HepG2 (cell line): Measurements from ENCODE around the gene OAT. TPM values are rescaled to one million over a fixed set of nuclear protein-coding genes. Genes with fewer than 3 reads are reported as not detected.

Source experiments
- ATAC-seq: fragments of 200-7000 bp; cut with Tn5 transposase; 3 replicates; pipeline ENCODE4 v1.9.1; 2020; ENCODE audit warnings: mild to moderate bottlenecking, moderate library complexity
- BruUV-seq: library from RNA; stranded (reverse); fragments of 400-500 nt; replicated peaks from 2 replicates; lab custom pipeline; 2021; lab: Mats Ljungman, UMichigan
- CTCF ChIA-PET: fragments of 300-600 bp; formaldehyde crosslinking; extraction: SDS; loops from one replicate; lab custom pipeline; 2021; ENCODE audit warnings: low total read pairs, inconsistent platforms, low intra/inter-chr PET ratio; lab: Yijun Ruan, JAX
- POLR2A ChIA-PET: fragments of 350-600 bp; sonication (Branson Sonifier 250); formaldehyde crosslinking; loops from one replicate; lab custom pipeline; 2020; ENCODE audit warnings: antibody characterized with exemption, inconsistent platforms; lab: Yijun Ruan, JAX
- DNase-seq: peaks from one replicate; pipeline ENCODE4 v3.0.0-alpha.2; 2015; ENCODE audit warnings: low spot score
- FAIRE-seq: peaks from 3 replicates; lab custom pipeline; 2011; peaks lifted over from hg19 to GRCh38; lab: Jason Lieb, UNC
- H2AFZ ChIP-seq: one replicate; pipeline ENCODE4 v1.6.1; 2011; ENCODE audit warnings: low read length, inconsistent platforms
- H3K27ac ChIP-seq: fragments of 300-600 bp; 3 replicates; pipeline ENCODE4 v1.8.0; 2011; ENCODE audit warnings: mixed run types, mild to moderate bottlenecking, mixed read lengths, low read length, inconsistent platforms; ENCODE audit not compliant: insufficient read depth; ENCODE audit errors: extremely low read length
- H3K27me3 ChIP-seq, 2 experiments: fragments of 200-600 bp in 1 of 2; 2 replicates in 1 of 2; 3 replicates in 1 of 2; pipeline versions ENCODE4 v1.6.0 to v1.8.0; 2011; ENCODE audit warnings: low read length in 2 of 2, mild to moderate bottlenecking in 2 of 2, moderate library complexity in 2 of 2, inconsistent platforms in 1 of 2; ENCODE audit not compliant: insufficient read depth in 2 of 2, control insufficient read depth in 1 of 2
- H3K36me3 ChIP-seq, 2 experiments: fragments of 200-600 bp in 1 of 2; replicated peaks in 1 of 2; 2 replicates in 1 of 2; 3 replicates in 1 of 2; pipeline versions ENCODE4 v1.5.1 to v1.8.0; 2011; ENCODE audit warnings: low read length in 2 of 2, inconsistent platforms in 1 of 2; ENCODE audit not compliant: insufficient read depth in 2 of 2, control insufficient read depth in 1 of 2
- H3K4me1 ChIP-seq: 2 replicates; pipeline ENCODE4 v1.5.1; 2012; ENCODE audit warnings: low read length, inconsistent platforms; ENCODE audit not compliant: insufficient read depth
- H3K4me2 ChIP-seq: 2 replicates; pipeline ENCODE4 v1.6.0; 2011; ENCODE audit warnings: low read depth, low read length, inconsistent platforms
- H3K4me3 ChIP-seq, 3 experiments: fragments of 200-600 bp in 1 of 3; sonication (generic), shearing (Covaris generic) in 1 of 3; replicated peaks in 1 of 3; 2 replicates each; pipeline ENCODE4 v1.5.1; 2011 to 2016; ENCODE audit warnings: low read length in 3 of 3, inconsistent platforms in 2 of 3, low read depth in 2 of 3, mild to moderate bottlenecking in 2 of 3, control low read depth in 1 of 3, mixed read lengths in 1 of 3; ENCODE audit not compliant: insufficient read depth in 1 of 3
- H3K79me2 ChIP-seq: one replicate; pipeline ENCODE4 v1.6.1; 2011; ENCODE audit warnings: low read length, inconsistent platforms; ENCODE audit not compliant: insufficient read depth
- H3K9ac ChIP-seq: 2 replicates; pipeline ENCODE4 v1.6.0; 2011; ENCODE audit warnings: mild to moderate bottlenecking, low read depth, low read length, inconsistent platforms; ENCODE audit not compliant: insufficient read depth
- H3K9me3 ChIP-seq: 2 replicates; pipeline ENCODE4 v1.5.1; 2012; ENCODE audit warnings: mild to moderate bottlenecking, low read length
- H4K20me1 ChIP-seq: 2 replicates; pipeline ENCODE4 v1.6.0; 2011; ENCODE audit warnings: inconsistent platforms, mild to moderate bottlenecking, low read length, moderate library complexity; ENCODE audit not compliant: insufficient read depth
- CREB1 ChIP-seq, 2 experiments: fragments of 450-650 bp in 1 of 2; IDR thresholded peaks; 2 replicates each; pipeline ENCODE4 v1.6.1; 2016 to 2017; ENCODE audit warnings: control low read depth in 1 of 2, mild to moderate bottlenecking in 1 of 2, missing compliant biosample characterization in 1 of 2, missing genetic modification characterization in 1 of 2
- CREM ChIP-seq, 2 experiments: sonication (generic) in 1 of 2; formaldehyde crosslinking in 1 of 2; IDR thresholded peaks; 2 replicates each; pipeline versions ENCODE4 v1.4.0 to v1.6.1; 2016 to 2020; ENCODE audit warnings: antibody characterized with exemption in 1 of 2, mild to moderate bottlenecking in 1 of 2, missing genetic modification reagents in 1 of 2
- EZH2 ChIP-seq: conservative IDR thresholded peaks from 2 replicates; pipeline ENCODE4 v1.6.1; 2012; ENCODE audit warnings: mild to moderate bottlenecking, low read depth, low read length, moderate library complexity
- FOSL2 ChIP-seq: sonication (generic); formaldehyde crosslinking; IDR thresholded peaks from 2 replicates; pipeline ENCODE4 v1.4.0; 2020; ENCODE audit warnings: missing genetic modification reagents
- FOXA3 ChIP-seq: IDR thresholded peaks from 2 replicates; pipeline ENCODE4 v1.6.1; 2016; ENCODE audit warnings: missing genetic modification reagents, missing compliant biosample characterization
- GATAD2A ChIP-seq: IDR thresholded peaks from 2 replicates; pipeline ENCODE4 v1.6.1; 2016
- GFI1 ChIP-seq: sonication (generic); formaldehyde crosslinking; IDR thresholded peaks from 2 replicates; pipeline ENCODE4 v1.5.0; 2020; ENCODE audit warnings: missing genetic modification reagents, mild to moderate bottlenecking, borderline replicate concordance
- KDM1A ChIP-seq: IDR thresholded peaks from 2 replicates; pipeline ENCODE4 v1.6.1; 2016; ENCODE audit warnings: missing compliant biosample characterization
- NCOA2 ChIP-seq: sonication (generic); formaldehyde crosslinking; IDR thresholded peaks from 2 replicates; pipeline ENCODE4 v1.8.0; 2022; ENCODE audit warnings: inconsistent platforms
- PHF21A ChIP-seq: sonication (generic); formaldehyde crosslinking; IDR thresholded peaks from 2 replicates; pipeline ENCODE4 v1.5.0; 2020; ENCODE audit warnings: mild to moderate bottlenecking, missing genetic modification reagents
- SAP130 ChIP-seq: IDR thresholded peaks from 2 replicates; pipeline ENCODE4 v1.6.1; 2016; ENCODE audit warnings: low read depth
- SRY ChIP-seq: sonication (generic); formaldehyde crosslinking; IDR thresholded peaks from 2 replicates; pipeline ENCODE4 v1.8.0; 2022; ENCODE audit warnings: mild to moderate bottlenecking, missing genetic modification reagents
- TCF7 ChIP-seq: sonication (generic); IDR thresholded peaks from 2 replicates; pipeline ENCODE4 v1.6.1; 2016; ENCODE audit warnings: antibody characterized with exemption, low read depth
- ZNF17 ChIP-seq: sonication (generic); formaldehyde crosslinking; IDR thresholded peaks from 2 replicates; pipeline ENCODE4 v1.5.0; 2020; ENCODE audit warnings: mild to moderate bottlenecking, missing genetic modification reagents
- ZNF776 ChIP-seq: sonication (generic); formaldehyde crosslinking; IDR thresholded peaks from 2 replicates; pipeline ENCODE4 v1.4.0; 2020; ENCODE audit warnings: mild to moderate bottlenecking, missing genetic modification reagents
- WGBS: methylation state at CpG from one replicate; pipeline ENCODE4 v1.1.6; 2017; ENCODE audit warnings: low lambda C conversion rate; 5-methylcytosine and 5-hydroxymethylcytosine counted together
- in situ Hi-C: cut with HindIII; loops from 2 replicates; pipeline ENCODE4 v1.10.0; 2017; ENCODE audit warnings: low pct_unique_long_range_greater_than_20kb; ENCODE audit not compliant: extremely low pct_ligation_motif_present
- intact Hi-C: fragments of 100-400 bp; cut with micrococcal nuclease; formaldehyde crosslinking; loops from one replicate; pipeline ENCODE4 v1.10.0; 2022; ENCODE audit not compliant: unreplicated experiment
- polyA plus RNA-seq, 8 experiments: library from polyadenylated mRNA; depleted of rRNA in 3 of 8; stranded (reverse) in 7 of 8; unstranded in 1 of 8; fragments of >200 nt; fragmentation: Illumina TruSeq in 4 of 8; extraction: Trizol in 4 of 8; gene quantifications; 2 replicates each; pipeline versions ENCODE4 v1.2.1 to v1.2.3, GENCODE V29; 2011 to 2016; ENCODE audit warnings: low read depth in 4 of 8, missing spikeins in 1 of 8, mixed read lengths in 1 of 8; ENCODE audit not compliant: insufficient read depth in 1 of 8
- total RNA-seq, 5 experiments: library from RNA; depleted of rRNA; stranded (reverse); fragments of >200 nt; fragmentation: Illumina TruSeq; extraction: Trizol; gene quantifications; 2 replicates each; pipeline ENCODE4 v1.2.3, GENCODE V29; 2016; ENCODE audit warnings: low read depth in 1 of 5
- TF ChIP-seq, protein P1 (sequence below): IDR thresholded peaks from 2 replicates; pipeline ENCODE4 v1.6.1; 2016; ENCODE audit warnings: control low read depth
- TF ChIP-seq, protein P2 (sequence below), 2 experiments: fragments of 450-650 bp in 1 of 2; sonication (generic) in 1 of 2; formaldehyde crosslinking; IDR thresholded peaks; 2 replicates each; pipeline versions ENCODE4 v1.5.0 to v1.8.0; 2020 to 2022; ENCODE audit warnings: mild to moderate bottlenecking in 1 of 2, missing genetic modification reagents in 1 of 2
- TF ChIP-seq, protein P3 (sequence below): IDR thresholded peaks from 2 replicates; pipeline ENCODE4 v1.4.0; 2020; ENCODE audit warnings: mild to moderate bottlenecking, missing genetic modification reagents
- TF ChIP-seq, protein P4 (sequence below): sonication (generic); formaldehyde crosslinking; IDR thresholded peaks from 2 replicates; pipeline ENCODE4 v1.5.0; 2020; ENCODE audit warnings: missing genetic modification reagents

The OAT gene
- total and polyA plus RNA-seq, 2 of the 13 experiments (the other 11 are each of a cell fraction or from before 2014, with no cell fraction given), result 87.8 to 96.7 TPM

DNA sequence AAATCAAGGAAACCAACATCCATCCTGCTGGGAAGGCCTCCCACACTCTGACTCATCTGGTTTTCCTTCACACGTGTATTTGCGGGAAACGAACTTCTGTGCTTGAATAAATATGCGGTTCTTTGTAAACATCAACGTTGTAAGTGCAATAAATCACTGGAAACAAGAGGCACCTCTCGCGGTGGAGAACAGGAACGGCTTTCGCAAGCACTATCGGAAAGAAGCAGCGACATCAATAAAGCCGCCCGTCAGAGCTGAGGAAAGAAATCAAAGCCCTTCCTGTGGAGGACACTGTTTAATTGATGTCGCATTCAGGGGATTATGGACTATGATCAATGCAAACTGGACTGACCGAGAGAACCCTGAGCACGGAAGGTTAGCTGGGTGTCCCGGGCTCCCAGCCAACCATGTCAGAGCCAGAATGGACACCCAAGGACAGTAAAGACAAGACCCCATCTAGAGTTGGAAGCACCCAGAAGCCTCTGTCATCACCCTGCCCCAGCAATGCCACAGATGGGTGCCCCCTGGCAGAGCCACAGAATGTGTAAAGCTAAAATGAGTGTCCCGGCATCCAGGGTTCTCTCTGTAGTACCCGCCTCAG, 37.6 kb downstream of the OAT start:
- peaks cover 6 to 54% of the 10 kb centered on the region in 2 experiments for H3K27me3 ChIP-seq
- intact Hi-C loops (no loop called here), in situ Hi-C loops (loop anchor here (10.0 kb wide), 1 partner anchor 796 kb away; no protein-coding TSS in a partner anchor)
- ATAC-seq (no peak), DNase-seq (peak; percentile 25), FAIRE-seq (no peak)
- ChIA-PET POLR2A (no interaction called here), CTCF (no interaction called here)
- H2AFZ ChIP-seq, result no peak overlapping the region
- no peak overlapping the region for H3K4me2 ChIP-seq
- no peak overlapping the region for H3K27ac ChIP-seq
- no peaks in the 10 kb centered on the region for H4K20me1 ChIP-seq
- H3K36me3 ChIP-seq, result no peaks in the 10 kb centered on the region
- 8% methylated on average over 19 of the region's 19 CpGs for WGBS
- H3K4me1 ChIP-seq, result peaks cover 16% of the 10 kb centered on the region
- no peak overlapping the region for H3K4me3 ChIP-seq
- BruUV-seq, result no TSS peak
- H3K9ac ChIP-seq, result no peak overlapping the region
- no peaks in the 10 kb centered on the region for H3K79me2 ChIP-seq
- H3K9me3 ChIP-seq, result no peaks in the 10 kb centered on the region
- peak; percentile 50; the same call in 1 of the 2 replicates for TF ChIP-seq NCOA2 (CRISPR knock-in tag)
- TF ChIP-seq, protein P1, sequence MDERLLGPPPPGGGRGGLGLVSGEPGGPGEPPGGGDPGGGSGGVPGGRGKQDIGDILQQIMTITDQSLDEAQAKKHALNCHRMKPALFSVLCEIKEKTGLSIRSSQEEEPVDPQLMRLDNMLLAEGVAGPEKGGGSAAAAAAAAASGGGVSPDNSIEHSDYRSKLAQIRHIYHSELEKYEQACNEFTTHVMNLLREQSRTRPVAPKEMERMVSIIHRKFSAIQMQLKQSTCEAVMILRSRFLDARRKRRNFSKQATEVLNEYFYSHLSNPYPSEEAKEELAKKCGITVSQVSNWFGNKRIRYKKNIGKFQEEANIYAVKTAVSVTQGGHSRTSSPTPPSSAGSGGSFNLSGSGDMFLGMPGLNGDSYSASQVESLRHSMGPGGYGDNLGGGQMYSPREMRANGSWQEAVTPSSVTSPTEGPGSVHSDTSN, result no peak
- TF ChIP-seq EZH2, result peak; percentile 61
- TF ChIP-seq CREM (IDR thresholded peaks at IDR 0.05), result 0 out of 2 replicates have a peak, but pooled peaks have one; percentile 32
- no peak for TF ChIP-seq CREM (CRISPR knock-in tag; IDR thresholded peaks at IDR 0.05)
- no peak for TF ChIP-seq SRY (CRISPR knock-in tag)
- TF ChIP-seq, protein P2, sequence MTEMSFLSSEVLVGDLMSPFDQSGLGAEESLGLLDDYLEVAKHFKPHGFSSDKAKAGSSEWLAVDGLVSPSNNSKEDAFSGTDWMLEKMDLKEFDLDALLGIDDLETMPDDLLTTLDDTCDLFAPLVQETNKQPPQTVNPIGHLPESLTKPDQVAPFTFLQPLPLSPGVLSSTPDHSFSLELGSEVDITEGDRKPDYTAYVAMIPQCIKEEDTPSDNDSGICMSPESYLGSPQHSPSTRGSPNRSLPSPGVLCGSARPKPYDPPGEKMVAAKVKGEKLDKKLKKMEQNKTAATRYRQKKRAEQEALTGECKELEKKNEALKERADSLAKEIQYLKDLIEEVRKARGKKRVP (CRISPR knock-in tag; IDR thresholded peaks at IDR 0.05), result peak in 1 of 2 experiments; percentile 36; a peak in 1 of 4 replicates
- TF ChIP-seq PHF21A (CRISPR knock-in tag), result no peak
- TF ChIP-seq SAP130 (CRISPR knock-in tag), result 0 out of 2 replicates have a peak, but pooled peaks have one; percentile 16
- TF ChIP-seq ZNF776 (CRISPR knock-in tag), result no peak
- TF ChIP-seq TCF7, result peak; percentile 78
- TF ChIP-seq FOXA3, result peak; percentile 55
- TF ChIP-seq, protein P3, sequence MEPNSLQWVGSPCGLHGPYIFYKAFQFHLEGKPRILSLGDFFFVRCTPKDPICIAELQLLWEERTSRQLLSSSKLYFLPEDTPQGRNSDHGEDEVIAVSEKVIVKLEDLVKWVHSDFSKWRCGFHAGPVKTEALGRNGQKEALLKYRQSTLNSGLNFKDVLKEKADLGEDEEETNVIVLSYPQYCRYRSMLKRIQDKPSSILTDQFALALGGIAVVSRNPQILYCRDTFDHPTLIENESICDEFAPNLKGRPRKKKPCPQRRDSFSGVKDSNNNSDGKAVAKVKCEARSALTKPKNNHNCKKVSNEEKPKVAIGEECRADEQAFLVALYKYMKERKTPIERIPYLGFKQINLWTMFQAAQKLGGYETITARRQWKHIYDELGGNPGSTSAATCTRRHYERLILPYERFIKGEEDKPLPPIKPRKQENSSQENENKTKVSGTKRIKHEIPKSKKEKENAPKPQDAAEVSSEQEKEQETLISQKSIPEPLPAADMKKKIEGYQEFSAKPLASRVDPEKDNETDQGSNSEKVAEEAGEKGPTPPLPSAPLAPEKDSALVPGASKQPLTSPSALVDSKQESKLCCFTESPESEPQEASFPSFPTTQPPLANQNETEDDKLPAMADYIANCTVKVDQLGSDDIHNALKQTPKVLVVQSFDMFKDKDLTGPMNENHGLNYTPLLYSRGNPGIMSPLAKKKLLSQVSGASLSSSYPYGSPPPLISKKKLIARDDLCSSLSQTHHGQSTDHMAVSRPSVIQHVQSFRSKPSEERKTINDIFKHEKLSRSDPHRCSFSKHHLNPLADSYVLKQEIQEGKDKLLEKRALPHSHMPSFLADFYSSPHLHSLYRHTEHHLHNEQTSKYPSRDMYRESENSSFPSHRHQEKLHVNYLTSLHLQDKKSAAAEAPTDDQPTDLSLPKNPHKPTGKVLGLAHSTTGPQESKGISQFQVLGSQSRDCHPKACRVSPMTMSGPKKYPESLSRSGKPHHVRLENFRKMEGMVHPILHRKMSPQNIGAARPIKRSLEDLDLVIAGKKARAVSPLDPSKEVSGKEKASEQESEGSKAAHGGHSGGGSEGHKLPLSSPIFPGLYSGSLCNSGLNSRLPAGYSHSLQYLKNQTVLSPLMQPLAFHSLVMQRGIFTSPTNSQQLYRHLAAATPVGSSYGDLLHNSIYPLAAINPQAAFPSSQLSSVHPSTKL (CRISPR knock-in tag), result peak; percentile 28; the same call in 1 of the 2 replicates
- TF ChIP-seq ZNF17 (CRISPR knock-in tag), result no peak
- peak; percentile 60; the same call in 1 of the 2 replicates for TF ChIP-seq GFI1 (CRISPR knock-in tag)
- TF ChIP-seq, protein P4, sequence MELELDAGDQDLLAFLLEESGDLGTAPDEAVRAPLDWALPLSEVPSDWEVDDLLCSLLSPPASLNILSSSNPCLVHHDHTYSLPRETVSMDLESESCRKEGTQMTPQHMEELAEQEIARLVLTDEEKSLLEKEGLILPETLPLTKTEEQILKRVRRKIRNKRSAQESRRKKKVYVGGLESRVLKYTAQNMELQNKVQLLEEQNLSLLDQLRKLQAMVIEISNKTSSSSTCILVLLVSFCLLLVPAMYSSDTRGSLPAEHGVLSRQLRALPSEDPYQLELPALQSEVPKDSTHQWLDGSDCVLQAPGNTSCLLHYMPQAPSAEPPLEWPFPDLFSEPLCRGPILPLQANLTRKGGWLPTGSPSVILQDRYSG (CRISPR knock-in tag), result no peak
- TF ChIP-seq GATAD2A (CRISPR knock-in tag), result peak; percentile 65
- peak; percentile 69; the same call in 1 of the 2 replicates for TF ChIP-seq KDM1A (CRISPR knock-in tag)
- TF ChIP-seq FOSL2 (CRISPR knock-in tag), result peak; percentile 93
- no peak for TF ChIP-seq CREB1 (IDR thresholded peaks at IDR 0.05)
- 0 out of 2 replicates have a peak, but pooled peaks have one; percentile 40 for TF ChIP-seq CREB1 (CRISPR knock-in tag; IDR thresholded peaks at IDR 0.05)
